CD14-positive monocyte (primary cell): ENCODE measurements around the gene SH3BP4. TPM values are rescaled to one million over a fixed set of nuclear protein-coding genes. Genes with fewer than 3 reads are reported as not detected.

Experiments used
- DNase-seq, 3 donors: peaks; one replicate each; pipeline ENCODE4 v3.0.0-alpha.2; 2011 to 2022
- H2AFZ ChIP-seq: 2 replicates; pipeline ENCODE4 v1.6.0; 2012; ENCODE audit warnings: mild to moderate bottlenecking, low read depth, low read length, inconsistent platforms; ENCODE audit not compliant: insufficient read depth, poor library complexity, severe bottlenecking
- H3K27ac ChIP-seq, 2 donors: 1 replicate in 1 of 2; 2 replicates in 1 of 2; pipeline ENCODE4 v1.5.1; 2012 to 2013; ENCODE audit warnings: low read length in 2 of 2, control low read depth in 1 of 2, inconsistent platforms in 1 of 2, low read depth in 1 of 2, mild to moderate bottlenecking in 1 of 2
- H3K27me3 ChIP-seq, 2 donors: one replicate each; pipeline versions ENCODE4 v1.6.0 to v1.6.1; 2011 to 2013; ENCODE audit warnings: low read length in 2 of 2; ENCODE audit not compliant: control insufficient read depth in 2 of 2, insufficient read depth in 2 of 2
- H3K36me3 ChIP-seq, 2 donors: replicated peaks in 1 of 2; 1 replicate in 1 of 2; 2 replicates in 1 of 2; pipeline versions ENCODE4 v1.5.1 to v1.6.1; 2012 to 2013; ENCODE audit warnings: low read length in 2 of 2, control low read depth in 1 of 2, inconsistent platforms in 1 of 2, mild to moderate bottlenecking in 1 of 2; ENCODE audit not compliant: insufficient read depth in 2 of 2, control insufficient read depth in 1 of 2
- H3K4me1 ChIP-seq, 2 donors: 1 replicate in 1 of 2; 2 replicates in 1 of 2; pipeline versions ENCODE4 v1.5.1 to v1.6.1; 2012 to 2013; ENCODE audit warnings: low read length in 2 of 2, control low read depth in 1 of 2, inconsistent platforms in 1 of 2, mild to moderate bottlenecking in 1 of 2, moderate library complexity in 1 of 2; ENCODE audit not compliant: insufficient read depth in 2 of 2, control insufficient read depth in 1 of 2
- H3K4me2 ChIP-seq: replicated peaks from 2 replicates; pipeline ENCODE3; 2012; ENCODE audit warnings: low read length, moderate library complexity, mild to moderate bottlenecking; ENCODE audit not compliant: poor library complexity, severe bottlenecking; ENCODE audit errors: extremely low read depth
- H3K4me3 ChIP-seq, 3 experiments: fragments of 200-600 bp in 1 of 3; sonication (generic) in 1 of 3; replicated peaks in 1 of 3; 1 replicate in 2 of 3; 2 replicates in 1 of 3; pipeline ENCODE4 v1.5.1; 2011 to 2013; ENCODE audit warnings: low read length in 3 of 3, mild to moderate bottlenecking in 3 of 3, control low read depth in 2 of 3, low read depth in 2 of 3, inconsistent platforms in 1 of 3, moderate library complexity in 1 of 3
- H3K79me2 ChIP-seq: 2 replicates; pipeline ENCODE4 v1.6.0; 2012; ENCODE audit warnings: mild to moderate bottlenecking, control low read depth, inconsistent platforms, low read length, moderate library complexity; ENCODE audit not compliant: insufficient read depth
- H3K9ac ChIP-seq: 2 replicates; pipeline ENCODE4 v1.6.0; 2017; ENCODE audit warnings: low read length, mild to moderate bottlenecking; ENCODE audit not compliant: insufficient read depth, poor library complexity, severe bottlenecking
- H3K9me3 ChIP-seq, 2 donors: replicated peaks in 1 of 2; 1 replicate in 1 of 2; 2 replicates in 1 of 2; pipeline versions ENCODE4 v1.5.1 to v1.6.1; 2012 to 2013; ENCODE audit warnings: low read length in 2 of 2, control low read depth in 1 of 2; ENCODE audit not compliant: control insufficient read depth in 1 of 2, insufficient read depth in 1 of 2
- H4K20me1 ChIP-seq: 2 replicates; pipeline ENCODE4 v1.6.0; 2012; ENCODE audit warnings: mild to moderate bottlenecking, low read length, control low read depth, moderate library complexity; ENCODE audit not compliant: insufficient read depth
- H3K27ac Mint-ChIP-seq, 7 donors: one replicate each; pipeline ENCODE4 v1.8.0; 2020; ENCODE audit warnings: mild to moderate bottlenecking in 7 of 7, mixed read lengths in 7 of 7, moderate library complexity in 6 of 7, inconsistent platforms in 2 of 7
- H3K27me3 Mint-ChIP-seq, 3 donors: one replicate each; pipeline ENCODE4 v1.8.0; 2021 to 2022; ENCODE audit warnings: low read depth in 3 of 3, mild to moderate bottlenecking in 3 of 3, mixed read lengths in 3 of 3, moderate library complexity in 3 of 3, inconsistent platforms in 1 of 3
- H3K36me3 Mint-ChIP-seq, 2 donors: one replicate each; pipeline ENCODE4 v1.8.0; 2020; ENCODE audit warnings: mixed read lengths in 2 of 2, inconsistent platforms in 1 of 2, mild to moderate bottlenecking in 1 of 2
- H3K4me1 Mint-ChIP-seq: one replicate; pipeline ENCODE4 v1.8.0; 2020; ENCODE audit warnings: mild to moderate bottlenecking, mixed read lengths
- H3K4me3 Mint-ChIP-seq, 2 donors: one replicate each; pipeline ENCODE4 v1.8.0; 2020; ENCODE audit warnings: mild to moderate bottlenecking in 2 of 2, mixed read lengths in 2 of 2, moderate library complexity in 1 of 2
- H3K9me3 Mint-ChIP-seq, 7 donors: one replicate each; pipeline ENCODE4 v1.8.0; 2020 to 2022; ENCODE audit warnings: mixed read lengths in 7 of 7, mild to moderate bottlenecking in 6 of 7, moderate library complexity in 6 of 7, inconsistent platforms in 2 of 7
- CTCF ChIP-seq: fragments of 200-600 bp; IDR thresholded peaks from one replicate; pipeline ENCODE4 v1.8.0; 2022; ENCODE audit warnings: antibody characterized with exemption, mild to moderate bottlenecking
- WGBS: methylation state at CpG from one replicate; pipeline ENCODE4 v1.1.5; 2013; ENCODE audit warnings: missing lambda C conversion rate; ENCODE audit not compliant: insufficient coverage; 5-methylcytosine and 5-hydroxymethylcytosine counted together
- intact Hi-C, 2 donors: fragments of 100-400 bp; cut with micrococcal nuclease; formaldehyde crosslinking; loops; one replicate each; pipeline versions ENCODE4 v1.15.0 to v1.15.1; 2023
- polyA plus RNA-seq, 3 donors: library from polyadenylated mRNA; depleted of rRNA in 1 of 3; unstranded in 2 of 3; stranded (reverse) in 1 of 3; fragments of 300-500 nt in 2 of 3; fragments of >200 nt in 1 of 3; fragmentation: Illumina TruSeq in 2 of 3; gene quantifications; 1 replicate in 2 of 3; 2 replicates in 1 of 3; pipeline ENCODE4 v1.2.3, GENCODE V29; 2012 to 2021

The SH3BP4 gene
- polyA plus RNA-seq, 3 donors, result 0.66 to 1.6 (median 1.3) TPM

- DNase-seq, result no peak
- no peaks in the 10 kb centered on the region for H3K9me3 ChIP-seq
- no peaks in the 10 kb centered on the region for H3K36me3 Mint-ChIP-seq
- intact Hi-C loops, result no loop called here
- no peak overlapping the region for H3K4me3 ChIP-seq
- no peak overlapping the region for H3K27ac ChIP-seq
- peaks cover 9 to 23% of the 10 kb centered on the region in 2 donors for H3K4me1 ChIP-seq
- H3K4me2 ChIP-seq, result no peak overlapping the region
- no peak overlapping the region for H3K4me3 Mint-ChIP-seq
- peaks cover 0 to 4% (median 0%) of the 10 kb centered on the region in 7 donors for H3K9me3 Mint-ChIP-seq
- TF ChIP-seq CTCF, result no peak
- peak overlapping the region in 1 of 7 donors; percentile 39 for H3K27ac Mint-ChIP-seq
- H3K36me3 ChIP-seq, result no peaks in the 10 kb centered on the region
- H3K27me3 Mint-ChIP-seq, result peaks cover 3 to 8% (median 5%) of the 10 kb centered on the region in 3 donors
- no peak overlapping the region for H3K9ac ChIP-seq
- no peaks in the 10 kb centered on the region for H4K20me1 ChIP-seq
- no peaks in the 10 kb centered on the region for H3K27me3 ChIP-seq
- H2AFZ ChIP-seq, result no peak overlapping the region
- H3K79me2 ChIP-seq, result no peaks in the 10 kb centered on the region
- peaks cover 22% of the 10 kb centered on the region for H3K4me1 Mint-ChIP-seq
- 96% methylated on average over 10 of the region's 12 CpGs for WGBS
Measured at GRCh38 chr2:235003096-235003775, 51.4 kb downstream of the SH3BP4 start.

DNA sequence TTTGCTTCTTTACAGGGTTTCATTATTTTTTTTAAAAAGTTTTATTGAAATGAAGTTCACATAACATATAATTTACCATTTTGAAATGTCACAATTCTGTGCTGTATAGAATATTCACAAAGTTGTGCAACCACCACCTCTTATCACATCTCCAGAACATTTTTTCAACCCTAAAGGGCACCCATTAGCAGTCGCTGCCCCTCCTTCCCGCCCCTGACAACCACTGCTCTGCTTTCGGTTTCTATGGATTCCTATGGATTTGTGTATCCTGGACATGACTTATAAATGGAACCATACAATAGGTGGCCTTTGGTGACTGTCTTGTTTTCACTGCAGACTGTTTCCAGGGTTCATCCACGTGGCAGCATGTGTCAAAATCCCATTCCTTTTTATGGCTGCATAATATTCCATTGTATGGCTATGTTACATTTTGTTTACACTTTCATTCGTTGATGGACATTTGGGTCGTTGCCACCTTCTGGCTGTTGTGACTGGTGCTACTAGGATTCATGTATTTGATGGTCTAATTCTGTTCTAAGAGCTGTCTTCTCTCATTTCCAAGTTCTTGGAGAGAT, 52.6 kb downstream of the SH3BP4 start:
- H3K4me3 ChIP-seq, result no peak overlapping the region
- peaks cover 17% of the 10 kb centered on the region for H3K4me1 Mint-ChIP-seq
- H3K36me3 Mint-ChIP-seq, result no peaks in the 10 kb centered on the region
- H3K4me2 ChIP-seq, result no peak overlapping the region
- no peaks in the 10 kb centered on the region for H3K9me3 ChIP-seq
- H3K27me3 Mint-ChIP-seq, result peaks cover 0 to 9% (median 5%) of the 10 kb centered on the region in 3 donors
- no peak overlapping the region for H3K27ac ChIP-seq
- H3K27ac Mint-ChIP-seq, result no peak overlapping the region
- H2AFZ ChIP-seq, result no peak overlapping the region
- no peaks in the 10 kb centered on the region for H3K79me2 ChIP-seq
- H3K9ac ChIP-seq, result no peak overlapping the region
- peaks cover 9 to 23% of the 10 kb centered on the region in 2 donors for H3K4me1 ChIP-seq
- H4K20me1 ChIP-seq, result no peaks in the 10 kb centered on the region
- no peak for TF ChIP-seq CTCF
- no peaks in the 10 kb centered on the region for H3K36me3 ChIP-seq
- H3K27me3 ChIP-seq, result no peaks in the 10 kb centered on the region
- intact Hi-C loops, result no loop called here
- WGBS, result 100% methylated on average over 1 of the region's 6 CpGs
- peaks cover 0 to 6% (median 0%) of the 10 kb centered on the region in 7 donors for H3K9me3 Mint-ChIP-seq
- H3K4me3 Mint-ChIP-seq, result no peak overlapping the region
- DNase-seq, result no peak
